NCI-H82 treated with DMSO at 0.1 percent for 48 hours (cell line): ENCODE data around the gene CDKN1B.
A peak's percentile ranks its signal among the peaks of the same experiment; 100 is the strongest.

Experiments
- DNase-seq: peaks from one replicate; lab custom pipeline; 2025; ENCODE audit not compliant: unreplicated experiment; lab: John Stamatoyannopoulos, UW

Gene CDKN1B

DNA sequence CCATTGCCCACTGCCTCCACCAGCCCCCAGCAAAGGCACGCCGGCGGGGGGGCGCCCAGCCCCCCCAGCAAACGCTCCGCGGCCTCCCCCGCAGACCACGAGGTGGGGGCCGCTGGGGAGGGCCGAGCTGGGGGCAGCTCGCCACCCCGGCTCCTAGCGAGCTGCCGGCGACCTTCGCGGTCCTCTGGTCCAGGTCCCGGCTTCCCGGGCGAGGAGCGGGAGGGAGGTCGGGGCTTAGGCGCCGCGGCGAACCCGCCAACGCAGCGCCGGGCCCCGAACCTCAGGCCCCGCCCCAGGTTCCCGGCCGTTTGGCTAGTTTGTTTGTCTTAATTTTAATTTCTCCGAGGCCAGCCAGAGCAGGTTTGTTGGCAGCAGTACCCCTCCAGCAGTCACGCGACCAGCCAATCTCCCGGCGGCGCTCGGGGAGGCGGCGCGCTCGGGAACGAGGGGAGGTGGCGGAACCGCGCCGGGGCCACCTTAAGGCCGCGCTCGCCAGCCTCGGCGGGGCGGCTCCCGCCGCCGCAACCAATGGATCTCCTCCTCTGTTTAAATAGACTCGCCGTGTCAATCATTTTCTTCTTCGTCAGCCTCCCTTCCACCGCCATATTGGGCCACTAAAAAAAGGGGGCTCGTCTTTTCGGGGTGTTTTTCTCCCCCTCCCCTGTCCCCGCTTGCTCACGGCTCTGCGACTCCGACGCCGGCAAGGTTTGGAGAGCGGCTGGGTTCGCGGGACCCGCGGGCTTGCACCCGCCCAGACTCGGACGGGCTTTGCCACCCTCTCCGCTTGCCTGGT lies at the start of gene CDKN1B:
Gene CDKN1B, plus strand, starts transcription at position 576 of the 793 bp plus-strand sequence. CDS start 472 bp downstream, outside the sequence.
- DNase-seq = peak; percentile 72

DNA sequence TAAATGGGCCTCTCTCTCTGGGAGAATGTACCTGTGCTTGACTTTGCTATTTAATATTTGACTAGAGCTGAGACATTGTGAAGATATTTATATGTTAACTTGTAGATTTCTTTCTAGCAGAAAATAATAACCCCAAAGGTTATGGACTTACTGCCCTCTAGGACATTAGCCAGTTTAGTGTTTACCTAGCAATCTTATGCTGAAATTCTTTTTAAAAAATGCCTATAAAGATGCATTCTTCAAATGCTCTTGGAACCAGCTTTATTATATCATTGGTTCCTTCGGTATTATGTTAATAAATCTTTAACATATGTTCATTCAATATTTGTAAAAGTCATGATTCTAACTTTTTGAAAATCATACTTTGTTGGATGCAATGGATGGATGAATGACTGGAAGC lies 49.2 kb upstream of the CDKN1B start:
- no peak for DNase-seq

GRCh38 chr12:12669020-12669419 lies 48.1 kb upstream of the CDKN1B start:
- DNase-seq = no peak

DNA sequence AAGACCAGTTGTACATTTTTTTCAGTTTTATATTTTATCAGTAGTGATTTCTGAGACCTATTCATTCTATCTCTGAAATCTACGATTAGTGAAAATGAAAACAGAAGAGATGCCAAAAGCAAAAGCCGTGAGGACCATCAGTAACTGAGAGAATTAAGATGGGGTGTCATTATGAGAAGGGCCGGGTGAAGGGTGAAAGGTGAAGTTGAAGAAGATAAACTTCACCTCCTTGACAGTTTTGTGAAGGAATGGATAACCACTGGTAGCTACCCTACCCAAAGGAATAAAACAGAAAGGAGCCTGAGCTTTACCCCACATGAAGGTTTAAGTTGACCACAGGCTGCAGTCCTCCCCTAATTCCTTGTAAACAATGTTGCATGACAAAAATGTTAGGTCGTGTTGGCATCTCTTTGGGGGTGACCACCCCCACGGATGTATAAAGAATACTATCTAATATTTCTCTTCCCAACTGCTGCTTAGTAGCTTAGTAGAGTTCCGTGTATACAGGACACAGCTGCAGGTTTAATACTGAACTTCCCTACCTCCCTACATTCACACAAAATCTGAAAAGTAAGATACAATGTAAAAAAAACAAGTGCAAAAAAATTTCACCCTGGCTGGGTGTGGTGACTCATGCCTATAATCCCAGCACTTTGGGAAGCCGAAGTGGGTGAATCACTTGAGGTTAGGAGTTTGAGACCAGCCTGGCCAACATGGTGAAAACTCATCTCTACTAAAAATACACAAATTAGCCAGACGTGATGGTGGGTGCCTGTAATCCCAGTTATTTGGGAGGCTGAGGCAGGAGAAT lies 45.1 kb upstream of the CDKN1B start:
- no peak for DNase-seq

- no peak for DNase-seq
Observed at GRCh38 chr12:12673296-12673695, 43.9 kb upstream of the CDKN1B start.

DNA sequence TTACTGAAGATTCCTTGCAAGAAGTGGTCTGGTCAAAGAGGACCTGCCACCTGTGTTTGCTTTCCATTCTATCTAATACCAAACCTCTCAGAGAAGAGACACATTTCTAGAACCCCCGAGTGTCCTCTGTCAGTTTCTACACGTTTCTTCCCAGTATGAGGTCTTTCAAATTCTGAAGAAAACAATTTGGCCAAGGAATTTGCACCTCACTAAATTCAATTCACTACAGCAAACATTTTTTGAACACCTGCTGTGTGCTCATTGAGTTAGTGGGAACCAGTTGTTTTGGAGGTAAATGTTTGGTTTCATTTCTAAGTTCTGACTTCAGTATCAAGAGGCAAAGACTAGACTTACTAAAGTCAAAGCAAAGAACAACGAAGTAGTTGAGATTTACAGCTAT lies 40.6 kb upstream of the CDKN1B start:
- no peak for DNase-seq

DNA sequence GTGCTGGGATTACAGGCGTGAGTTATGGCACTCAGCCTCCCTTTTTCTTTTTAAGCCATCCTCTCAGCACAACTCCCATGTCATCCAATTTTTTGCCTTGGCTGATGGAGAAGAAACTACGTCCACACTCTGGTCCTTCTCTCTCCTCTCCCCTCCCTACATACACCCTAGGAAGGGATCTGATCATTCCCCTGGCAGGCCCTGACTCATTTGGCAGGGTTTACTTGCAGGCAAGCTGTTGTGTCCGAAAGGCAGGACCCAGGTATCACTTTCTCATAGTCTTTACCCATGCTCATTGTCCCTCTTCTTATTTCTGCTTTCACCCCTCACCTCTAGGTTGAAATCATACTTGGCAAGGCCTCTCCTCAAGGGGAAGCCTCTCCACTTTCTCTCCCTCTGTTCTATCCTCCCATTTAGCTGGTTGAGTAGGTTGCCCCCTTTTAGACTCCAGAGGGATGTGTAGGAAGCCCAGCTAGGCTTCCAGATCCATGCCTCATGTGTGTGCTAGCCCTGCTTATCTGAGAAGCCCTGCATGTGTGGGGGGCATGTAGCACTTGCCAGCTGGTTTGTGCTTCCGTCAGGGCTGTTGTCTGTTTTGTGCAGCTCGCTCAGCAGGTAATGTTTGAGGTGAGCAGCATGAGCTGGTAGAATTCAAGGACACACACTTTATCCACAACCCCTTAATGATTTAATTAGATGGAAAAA lies 36.0 kb upstream of the CDKN1B start:
- DNase-seq = no peak

DNA sequence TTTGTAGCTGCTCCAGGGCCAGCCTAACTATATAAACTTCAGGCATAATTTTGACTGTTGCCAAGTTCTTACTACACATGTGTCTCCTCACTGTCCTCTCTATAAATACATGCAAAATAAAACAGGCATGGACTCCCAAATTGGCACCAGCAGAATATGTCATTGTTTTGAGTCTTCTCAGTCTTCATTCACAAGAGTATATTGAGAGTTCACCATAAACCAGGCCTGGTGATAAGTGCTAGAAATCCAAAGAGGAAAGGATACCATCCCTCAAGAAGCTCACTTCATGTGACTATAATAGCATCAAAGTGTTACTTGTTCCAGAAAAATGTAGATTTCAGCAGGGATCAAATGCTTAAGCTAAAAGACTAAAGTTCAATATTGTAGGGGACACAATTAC lies 34.9 kb upstream of the CDKN1B start:
- DNase-seq = no peak

DNA sequence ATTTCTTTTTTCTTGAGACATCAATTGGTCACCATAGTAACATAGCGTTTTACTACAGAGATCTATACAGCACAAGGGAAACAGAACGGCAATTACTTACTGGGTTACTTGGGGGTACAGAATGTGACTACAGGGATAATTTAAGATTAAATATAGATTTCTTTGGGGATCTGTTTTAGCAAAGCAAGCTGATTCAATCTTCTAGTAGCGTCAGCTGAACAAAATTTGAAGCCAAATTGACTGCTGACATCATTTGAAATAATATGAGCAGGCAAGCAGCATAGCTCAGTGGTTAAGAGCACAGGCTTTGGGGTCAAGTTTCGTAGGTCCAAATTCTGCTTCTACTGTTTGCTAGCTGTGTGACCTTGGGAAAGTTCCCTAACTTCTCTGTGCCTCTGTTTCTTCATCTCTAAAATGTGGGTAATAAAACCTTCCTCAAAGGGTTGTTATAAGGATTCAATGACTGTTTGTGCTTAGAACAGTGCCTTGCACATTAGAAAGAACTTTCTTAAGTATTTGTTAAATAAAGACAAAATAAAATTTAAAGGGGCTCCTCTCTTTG lies 34.0 kb upstream of the CDKN1B start:
- DNase-seq = no peak

GRCh38 chr12:12683725-12684124 lies 33.4 kb upstream of the CDKN1B start:
- DNase-seq = no peak

- DNase-seq = peak; percentile 90
Observed at GRCh38 chr12:12684375-12685106, 32.6 kb upstream of the CDKN1B start.

DNA sequence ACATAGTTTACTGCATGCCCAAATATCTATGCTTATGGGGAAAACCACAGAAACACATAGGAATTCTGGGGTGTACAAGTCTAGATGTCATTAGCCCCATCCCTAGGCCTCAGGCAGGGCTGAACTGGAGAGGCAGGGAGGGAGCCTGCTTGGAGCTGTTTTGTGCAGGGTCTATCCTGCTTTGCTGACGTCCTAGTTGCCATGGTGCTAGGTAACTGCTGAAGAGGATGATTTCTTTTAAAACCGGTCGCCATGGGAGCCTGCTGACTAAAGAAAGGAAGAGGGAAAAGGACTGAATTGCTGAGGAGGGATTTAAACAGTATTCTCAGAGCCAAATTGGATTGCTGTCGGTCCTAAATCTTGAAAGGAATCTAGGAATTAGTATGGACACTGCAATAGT lies 31.9 kb upstream of the CDKN1B start:
- peak; percentile 79 for DNase-seq

DNA sequence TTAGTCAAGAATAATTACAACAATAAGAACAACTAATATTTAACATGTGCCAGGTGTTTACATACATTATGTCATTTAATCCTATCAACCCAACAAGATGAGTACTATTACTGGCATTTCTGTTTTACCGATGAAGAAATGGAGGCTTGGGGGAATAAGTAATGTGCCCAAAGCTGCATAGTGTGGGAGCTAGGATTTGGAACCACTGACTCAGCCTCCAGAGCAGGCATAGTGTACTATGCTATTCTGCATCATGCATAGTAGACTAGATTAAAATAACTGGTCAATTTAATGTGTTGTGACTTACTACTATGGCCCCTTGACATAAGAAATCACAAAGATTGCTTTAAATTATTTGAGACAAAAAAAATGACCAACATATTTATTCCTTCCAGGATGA lies 30.7 kb upstream of the CDKN1B start:
- no peak for DNase-seq

DNA sequence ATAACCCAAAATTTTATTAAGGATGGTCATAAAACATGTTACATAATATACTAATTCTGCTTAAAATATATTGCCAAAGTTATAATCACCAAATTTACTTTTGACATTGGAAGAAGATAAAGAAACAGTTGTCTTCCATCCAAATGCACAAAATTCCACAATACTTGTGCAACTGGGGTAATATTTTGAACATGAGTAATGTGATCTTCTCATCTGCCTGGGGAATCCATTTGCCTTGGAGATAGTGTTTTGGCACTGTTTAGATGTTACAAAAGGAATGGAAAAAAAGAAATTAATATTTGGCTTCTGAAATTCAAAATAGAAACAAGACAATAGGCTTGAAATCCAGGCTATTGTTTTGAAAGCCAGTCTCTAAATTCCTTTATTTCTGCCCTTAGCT lies 30.2 kb upstream of the CDKN1B start:
- DNase-seq = no peak

DNA sequence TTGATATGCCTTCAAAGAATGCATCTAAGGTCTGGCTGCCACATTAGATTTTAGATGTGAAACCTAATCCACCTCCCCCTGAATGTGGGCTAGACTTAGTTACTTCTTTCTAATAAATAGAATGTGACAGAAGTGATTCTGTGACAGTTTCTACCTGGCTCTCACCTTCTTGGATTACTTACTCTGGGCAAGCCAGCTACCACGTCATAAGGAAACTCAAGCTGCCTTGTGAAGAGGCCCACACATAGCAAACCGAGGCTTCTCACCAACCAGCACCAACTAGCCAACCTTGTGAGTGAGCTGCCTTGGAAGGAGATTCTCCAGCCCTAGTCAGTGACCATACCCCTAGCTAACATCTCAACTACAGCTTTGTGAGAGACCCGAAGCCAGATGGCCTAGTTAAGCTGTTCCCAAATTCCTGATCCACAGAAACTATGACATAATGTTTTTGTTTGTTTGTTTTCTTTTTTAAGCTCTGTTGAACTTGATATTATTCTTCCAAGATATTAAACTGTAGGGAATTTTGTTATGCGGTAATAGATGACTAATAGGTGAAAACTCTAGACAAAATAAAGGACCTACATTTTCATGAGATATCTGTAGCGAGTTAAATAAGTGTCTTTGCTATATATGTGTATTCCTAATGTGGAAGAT lies 27.4 kb upstream of the CDKN1B start:
- no peak for DNase-seq

GRCh38 chr12:12691549-12691948 lies 25.6 kb upstream of the CDKN1B start:
- DNase-seq = no peak

- peak; percentile 55 for DNase-seq
Observed at GRCh38 chr12:12693111-12693671, 24.0 kb upstream of the CDKN1B start.

DNA sequence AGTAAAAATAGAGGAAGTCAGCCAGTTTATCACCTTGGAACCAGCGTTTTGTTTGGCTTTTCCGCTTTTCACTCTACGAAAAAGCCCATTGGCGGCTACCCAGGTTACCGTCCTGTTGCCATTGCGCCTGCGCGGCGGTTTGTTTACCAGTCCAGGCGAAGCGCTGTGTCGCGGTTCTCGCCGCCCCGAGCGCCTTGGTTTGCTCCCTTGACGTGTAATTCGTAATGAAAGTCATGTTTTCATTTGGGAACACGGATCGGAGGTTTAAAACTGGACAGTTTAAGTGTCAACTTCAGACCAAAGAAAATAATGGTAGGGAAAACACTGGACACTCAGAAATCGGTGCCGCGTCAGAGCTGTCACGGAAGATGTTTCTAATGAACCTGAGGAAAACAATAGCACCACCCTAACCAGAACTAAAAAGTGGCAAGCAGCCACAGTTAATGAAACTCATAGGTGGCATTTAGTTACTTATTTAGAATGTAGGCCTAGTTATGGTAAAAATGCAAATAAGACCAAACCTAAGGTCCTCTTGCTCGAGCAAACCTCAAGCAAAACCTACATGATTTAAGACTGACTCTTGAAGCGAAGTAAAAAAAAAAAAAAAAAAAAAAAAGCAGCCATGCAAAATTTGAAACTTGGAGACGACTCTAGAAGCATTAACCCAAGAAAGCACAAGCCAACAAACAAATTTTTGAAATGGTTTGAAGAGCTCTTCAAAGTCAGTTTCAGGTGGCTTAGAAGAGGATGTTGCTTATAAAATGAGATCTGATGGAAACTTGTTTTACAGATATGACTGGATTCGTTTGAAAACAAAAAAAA lies 20.4 kb upstream of the CDKN1B start:
- peak; percentile 43 for DNase-seq

GRCh38 chr12:12699345-12699744 lies 17.8 kb upstream of the CDKN1B start:
- DNase-seq = no peak
